Thyroid gland (tissue), 4 donors: ENCODE data around the gene NR1I2.

Experiments
- POLR2A ChIP-seq, 2 donors: fragments of 450-650 bp; IDR thresholded peaks; one replicate each; pipeline ENCODE4 v1.6.1; 2017; ENCODE audit warnings: antibody characterized with exemption in 2 of 2, mild to moderate bottlenecking in 2 of 2, moderate library complexity in 1 of 2
- TF ChIP-seq, protein P1 (sequence below), 6 experiments: fragments of 200-600 bp in 3 of 6; fragments of 450-650 bp in 3 of 6; sonication (generic) in 3 of 6; IDR thresholded peaks; one replicate each; pipeline ENCODE4 v1.5.1; 2016 to 2019; ENCODE audit warnings: antibody characterized with exemption in 6 of 6, mild to moderate bottlenecking in 2 of 6, inconsistent platforms in 1 of 6, moderate library complexity in 1 of 6

- TF ChIP-seq, protein P1, sequence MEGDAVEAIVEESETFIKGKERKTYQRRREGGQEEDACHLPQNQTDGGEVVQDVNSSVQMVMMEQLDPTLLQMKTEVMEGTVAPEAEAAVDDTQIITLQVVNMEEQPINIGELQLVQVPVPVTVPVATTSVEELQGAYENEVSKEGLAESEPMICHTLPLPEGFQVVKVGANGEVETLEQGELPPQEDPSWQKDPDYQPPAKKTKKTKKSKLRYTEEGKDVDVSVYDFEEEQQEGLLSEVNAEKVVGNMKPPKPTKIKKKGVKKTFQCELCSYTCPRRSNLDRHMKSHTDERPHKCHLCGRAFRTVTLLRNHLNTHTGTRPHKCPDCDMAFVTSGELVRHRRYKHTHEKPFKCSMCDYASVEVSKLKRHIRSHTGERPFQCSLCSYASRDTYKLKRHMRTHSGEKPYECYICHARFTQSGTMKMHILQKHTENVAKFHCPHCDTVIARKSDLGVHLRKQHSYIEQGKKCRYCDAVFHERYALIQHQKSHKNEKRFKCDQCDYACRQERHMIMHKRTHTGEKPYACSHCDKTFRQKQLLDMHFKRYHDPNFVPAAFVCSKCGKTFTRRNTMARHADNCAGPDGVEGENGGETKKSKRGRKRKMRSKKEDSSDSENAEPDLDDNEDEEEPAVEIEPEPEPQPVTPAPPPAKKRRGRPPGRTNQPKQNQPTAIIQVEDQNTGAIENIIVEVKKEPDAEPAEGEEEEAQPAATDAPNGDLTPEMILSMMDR (IDR thresholded peaks at IDR 0.05) = no peak
- no peak for TF ChIP-seq POLR2A (IDR thresholded peaks at IDR 0.05)
These were observed 3.1 kb upstream of the NR1I2 start for GRCh38 chr3:119778811-119779210.
